ENCODE results near the gene RPS6KA2. TPM values are rescaled to one million over a fixed set of nuclear protein-coding genes. Genes with fewer than 3 reads are reported as not detected.

Gene RPS6KA2
- total and polyA plus RNA-seq, 9 donors = 24.4 to 75.5 (median 48.1) TPM

- Histone ChIP-seq H3K4me3 (no peak overlapping the region), H3K27ac (no peak overlapping the region), H3K4me1 (ENCODE audit: insufficient read depth) (peaks cover 4% of the 10 kb centered on the region), H3K36me3 (no peaks in the 10 kb centered on the region), H3K9me3 (no peaks in the 10 kb centered on the region), H3K27me3 (no peaks in the 10 kb centered on the region)
- no peak for DNase-seq
- TF ChIP-seq POLR2A (IDR thresholded peaks at IDR 0.05) (no peak), CTCF (IDR thresholded peaks at IDR 0.05) (no peak), EP300 (IDR thresholded peaks at IDR 0.05) (no peak)
- 90 to 98% (median 96%) methylated on average over 6 of the region's 6 CpGs for WGBS, 3 donors
- intact Hi-C loops (cut with DNase I) = no loop called here
These were observed 22.1 kb downstream of the RPS6KA2 start for GRCh38 chr6:166604911-166605310.

- TF ChIP-seq EP300 (IDR thresholded peaks at IDR 0.05) (no peak), CTCF (IDR thresholded peaks at IDR 0.05) (no peak), POLR2A (IDR thresholded peaks at IDR 0.05) (no peak)
- 94 to 97% (median 96%) methylated on average over 9 of the region's 9 CpGs for WGBS, 3 donors
- H3K27ac ChIP-seq = no peak overlapping the region
- no peaks in the 10 kb centered on the region for H3K9me3 ChIP-seq
- H3K4me1 ChIP-seq (ENCODE audit: insufficient read depth) = peaks cover 3% of the 10 kb centered on the region
- H3K27me3 ChIP-seq = no peaks in the 10 kb centered on the region
- intact Hi-C loops (cut with DNase I) = no loop called here
- no peak for DNase-seq
- H3K4me3 ChIP-seq = no peak overlapping the region
- no peaks in the 10 kb centered on the region for H3K36me3 ChIP-seq
These were observed 22.7 kb downstream of the RPS6KA2 start for GRCh38 chr6:166604328-166604727.

GRCh38 chr6:166603043-166603690 is 23.9 kb downstream of the RPS6KA2 start:
- intact Hi-C loops (cut with DNase I) = no loop called here
- Histone ChIP-seq H3K27me3 (no peaks in the 10 kb centered on the region), H3K4me3 (no peak overlapping the region), H3K36me3 (no peaks in the 10 kb centered on the region), H3K4me1 (ENCODE audit: insufficient read depth) (peaks cover 1% of the 10 kb centered on the region), H3K9me3 (no peaks in the 10 kb centered on the region), H3K27ac (no peak overlapping the region)
- TF ChIP-seq EP300 (IDR thresholded peaks at IDR 0.05) (no peak), CTCF (IDR thresholded peaks at IDR 0.05) (no peak), POLR2A (IDR thresholded peaks at IDR 0.05) (no peak)
- DNase-seq = no peak
- WGBS, 3 donors = 92 to 96% (median 96%) methylated on average over 14 of the region's 14 CpGs

- Histone ChIP-seq H3K36me3 (no peaks in the 10 kb centered on the region), H3K27me3 (no peaks in the 10 kb centered on the region), H3K4me3 (no peak overlapping the region), H3K9me3 (no peaks in the 10 kb centered on the region), H3K4me1 (ENCODE audit: insufficient read depth) (no peaks in the 10 kb centered on the region), H3K27ac (no peak overlapping the region)
- WGBS, 3 donors = 96 to 97% (median 96%) methylated on average over 10 of the region's 10 CpGs
- no peak for TF ChIP-seq CTCF (IDR thresholded peaks at IDR 0.05)
- no peak for TF ChIP-seq POLR2A (IDR thresholded peaks at IDR 0.05)
- no peak for TF ChIP-seq EP300 (IDR thresholded peaks at IDR 0.05)
- DNase-seq = peak in 1 of 5 donors; percentile 4
- intact Hi-C loops (cut with DNase I) = no loop called here
These were observed 25.1 kb downstream of the RPS6KA2 start for GRCh38 chr6:166601956-166602355.
